NCI-H2227 (cell line): ENCODE results near the gene FNBP1L.
"Not testable (repeated sequence)": the region's sequence is repeated elsewhere in the genome, so short reads cannot be mapped to it uniquely, and the experiment has no call there.

Experiments
- DNase-seq: peaks from one replicate; lab custom pipeline; 2025; ENCODE audit not compliant: unreplicated experiment; lab: John Stamatoyannopoulos, UW

FNBP1L gene

GRCh38 chr1:93442741-93443140 lies 5.2 kb upstream of the FNBP1L start:
- no peak for DNase-seq

GRCh38 chr1:93443454-93443853 lies 4.5 kb upstream of the FNBP1L start:
- DNase-seq = no peak

DNA sequence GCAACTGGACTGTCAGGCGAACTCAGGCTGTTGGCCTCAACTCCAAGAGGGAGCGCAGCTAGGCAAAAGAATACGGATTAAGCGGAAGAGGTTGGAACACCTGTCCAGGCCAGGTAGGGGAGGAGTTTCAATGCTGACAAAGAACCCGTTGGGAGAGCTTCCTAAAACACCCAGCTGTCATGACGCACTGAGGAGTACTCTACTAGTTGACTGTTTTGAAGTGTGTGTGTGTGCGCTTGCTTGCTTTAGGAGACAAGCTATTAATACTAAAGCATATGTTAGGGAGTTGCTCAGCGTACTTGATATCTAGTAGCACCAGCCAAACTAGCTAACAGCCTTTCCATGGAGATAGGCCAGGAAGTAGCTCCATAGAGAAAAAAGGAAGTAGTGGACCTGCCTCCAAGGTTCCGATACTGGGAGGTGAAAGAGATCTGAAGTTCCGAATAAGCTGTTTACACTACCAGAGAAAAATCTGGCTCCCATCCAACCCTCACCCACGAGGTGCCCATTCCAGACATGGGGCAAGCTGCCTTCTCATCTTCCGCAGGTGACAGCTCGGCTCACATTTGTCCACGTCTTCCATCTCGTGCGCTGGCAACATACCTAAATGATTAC lies 974 bp upstream of the FNBP1L start:
- DNase-seq = peak; percentile 41

DNA sequence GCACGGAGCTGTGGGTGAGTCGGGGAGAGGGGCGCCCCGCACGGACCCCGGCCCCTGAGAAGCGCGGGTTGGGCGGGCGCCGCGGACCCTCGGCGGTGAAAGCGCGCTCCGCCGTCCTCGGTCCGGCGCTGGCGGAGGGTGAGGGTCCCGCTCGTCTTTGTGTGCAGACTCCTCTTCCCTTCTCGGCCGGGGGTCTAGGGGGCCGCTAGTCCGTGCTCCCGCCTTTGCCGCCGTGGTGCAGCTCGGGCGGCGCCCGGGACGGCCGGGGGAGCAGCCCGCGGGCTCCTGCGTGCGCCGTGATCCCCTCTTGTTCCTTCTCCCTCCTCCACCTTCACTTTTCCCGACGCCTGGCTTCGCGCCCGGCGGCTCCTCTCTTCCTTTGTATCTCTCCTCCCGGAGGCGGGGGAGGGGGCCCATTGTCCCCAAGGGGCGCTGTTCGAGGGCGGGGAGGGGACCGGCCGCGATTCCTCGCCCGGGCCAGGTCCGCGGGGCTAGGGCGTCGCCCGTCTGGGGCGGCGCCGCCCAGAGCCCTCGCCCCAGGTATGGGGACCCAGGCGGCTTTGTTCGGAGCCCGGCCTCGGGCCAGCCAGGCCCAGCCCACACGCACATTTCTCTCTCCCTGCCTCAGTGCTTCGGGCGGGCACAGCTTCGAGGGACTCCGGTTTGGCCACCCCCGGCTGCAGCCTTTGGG lies 519 bp downstream of the FNBP1L start:
- peak; percentile 78 for DNase-seq

GRCh38 chr1:93448983-93449804 lies 1.3 kb downstream of the FNBP1L start:
- DNase-seq = peak; percentile 58

DNA sequence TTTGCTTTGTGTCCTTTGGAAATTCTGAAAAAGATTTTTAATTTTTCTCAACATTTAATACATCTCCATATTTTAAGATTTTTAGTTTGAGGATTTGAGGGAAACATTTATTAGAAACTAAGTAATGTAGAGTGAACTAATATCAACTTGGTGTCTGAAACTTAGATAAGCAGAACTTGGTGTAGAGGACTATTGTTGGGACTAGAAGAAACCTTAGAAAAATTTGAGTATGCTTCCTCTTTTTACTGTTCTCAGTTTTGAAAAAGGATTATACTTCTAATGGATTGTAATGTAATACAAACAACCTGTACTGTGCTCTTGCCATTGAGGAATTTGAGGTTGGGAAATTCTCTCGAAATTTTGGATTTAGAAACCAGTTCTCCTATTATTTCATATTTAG lies 2.4 kb downstream of the FNBP1L start:
- no peak for DNase-seq

- no peak for DNase-seq
Observed at GRCh38 chr1:93453911-93454310, 6.0 kb downstream of the FNBP1L start.

DNA sequence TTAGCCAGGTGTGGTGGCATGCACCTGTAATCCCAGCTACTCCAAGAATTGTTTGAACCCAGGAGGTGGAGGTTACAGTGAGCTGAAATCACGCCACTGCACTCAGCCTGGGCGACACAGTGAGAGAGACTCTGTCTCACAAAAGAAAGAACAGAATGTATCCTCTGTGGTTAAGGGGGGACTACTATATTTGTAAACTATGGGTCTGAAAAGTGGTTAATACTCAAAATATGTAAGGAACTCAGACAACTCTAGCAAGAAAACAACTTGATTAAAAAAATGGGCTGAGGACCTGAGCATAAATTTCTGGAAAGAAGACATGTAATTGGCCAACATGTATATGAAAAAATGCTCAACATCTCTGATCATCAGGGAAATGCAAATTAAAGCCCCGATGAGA lies 11.2 kb downstream of the FNBP1L start:
- no peak for DNase-seq

DNA sequence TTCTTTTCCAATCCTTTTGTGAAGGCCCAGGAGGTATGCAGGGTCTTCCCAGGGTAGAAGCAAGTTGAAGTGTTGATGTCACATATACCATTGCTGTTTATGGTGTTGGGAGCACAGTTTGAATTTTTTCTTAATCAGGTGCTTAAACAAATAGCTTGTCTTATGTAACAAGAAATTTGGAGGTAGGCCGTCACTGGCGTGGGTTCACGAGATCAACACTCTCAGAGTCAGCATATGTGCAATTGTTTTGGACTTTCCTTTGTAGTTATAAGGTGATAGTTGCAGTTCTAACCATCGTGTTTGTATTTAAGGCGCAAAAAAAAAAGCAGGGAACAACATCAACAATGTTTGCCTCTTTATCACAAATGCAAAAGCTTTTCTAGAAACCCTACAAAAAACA lies 13.3 kb downstream of the FNBP1L start:
- no peak for DNase-seq

- no peak for DNase-seq
Observed at GRCh38 chr1:93463960-93464359, 16.0 kb downstream of the FNBP1L start.

GRCh38 chr1:93465371-93466082 lies 17.6 kb downstream of the FNBP1L start:
- not testable (repeated sequence) for DNase-seq

- DNase-seq = no peak
Observed at GRCh38 chr1:93467606-93468005, 19.7 kb downstream of the FNBP1L start.

GRCh38 chr1:93468662-93469061 lies 20.7 kb downstream of the FNBP1L start:
- no peak for DNase-seq

GRCh38 chr1:93469223-93469622 lies 21.3 kb downstream of the FNBP1L start:
- not testable (repeated sequence) for DNase-seq

- no peak for DNase-seq
Observed at GRCh38 chr1:93471284-93471683, 23.4 kb downstream of the FNBP1L start.

DNA sequence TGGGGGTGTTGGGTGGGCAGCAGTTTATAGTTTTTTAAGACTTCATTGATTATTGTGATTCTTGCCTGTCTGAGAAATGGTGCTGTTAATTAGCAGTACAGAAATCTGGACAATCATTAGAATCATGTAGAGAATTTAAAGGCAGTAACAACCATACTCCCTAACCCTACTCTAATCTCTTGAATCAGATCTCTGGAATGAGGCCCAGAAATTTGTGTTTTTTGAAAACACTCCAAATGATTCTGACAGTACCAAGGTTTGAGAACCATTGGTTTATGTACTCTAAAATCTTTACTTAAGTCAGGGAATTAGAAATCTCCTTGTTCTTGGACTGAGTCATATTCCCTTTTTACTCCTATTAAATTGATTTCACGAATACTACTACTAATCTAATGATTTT lies 24.0 kb downstream of the FNBP1L start:
- no peak for DNase-seq

DNA sequence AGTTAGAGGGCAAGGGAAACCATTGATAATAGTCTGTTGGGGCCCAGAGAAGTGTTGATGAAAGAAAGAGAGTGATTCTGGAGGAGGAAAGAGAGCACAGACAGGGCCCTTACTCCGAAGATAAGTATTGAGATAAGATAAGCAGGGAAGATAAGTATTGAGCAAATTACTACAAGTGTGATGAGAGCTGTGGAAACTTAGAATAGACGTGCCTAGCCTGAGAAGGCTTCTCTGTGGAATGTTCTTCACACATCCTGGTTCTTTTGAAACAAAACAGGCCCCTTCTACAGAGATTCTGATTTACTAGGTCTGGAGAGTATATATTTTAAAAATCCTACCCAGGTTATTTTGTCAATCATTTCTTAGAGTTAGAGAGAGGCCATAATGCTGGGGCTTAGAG lies 26.4 kb downstream of the FNBP1L start:
- no peak for DNase-seq

GRCh38 chr1:93475681-93476080 lies 27.8 kb downstream of the FNBP1L start:
- DNase-seq = no peak

GRCh38 chr1:93479133-93479745 lies 31.3 kb downstream of the FNBP1L start:
- not testable (repeated sequence) for DNase-seq

GRCh38 chr1:93481899-93482298 lies 34.0 kb downstream of the FNBP1L start:
- DNase-seq = not testable (repeated sequence)

- DNase-seq = no peak
Observed at GRCh38 chr1:93483200-93483599, 35.3 kb downstream of the FNBP1L start.
